ENCODE results near the gene NXT1. TPM values are rescaled to one million over a fixed set of nuclear protein-coding genes. Genes with fewer than 3 reads are reported as not detected.
A peak's percentile ranks its signal among the peaks of the same experiment; 100 is the strongest.

Gene NXT1
- total and polyA plus RNA-seq, 2 of the 4 experiments (the other 2 are of a cell fraction): 23.6 to 25.5 TPM

GRCh38 chr20:23320317-23320716 is 30.3 kb upstream of the NXT1 start:
- Histone ChIP-seq H3K9me1 (ENCODE audit: insufficient read depth, low read length) (no peaks in the 10 kb centered on the region), H2BK5ac (ENCODE audit: low read depth, low read length, poor library complexity, severe bottlenecking) (no peak overlapping the region), H2AK9ac (replicated peaks; ENCODE audit: low read depth, low read length, poor library complexity) (no peak overlapping the region), H3K23ac (ENCODE audit: low read depth, low read length) (no peak overlapping the region), H2BK20ac (ENCODE audit: low read depth, low read length) (no peak overlapping the region), H3K56ac (ENCODE audit: extremely low read depth, insufficient read depth, low read length) (no peak overlapping the region), H2AFZ (replicated peaks; ENCODE audit: low read length, poor library complexity) (no peak overlapping the region), H3K4ac (ENCODE audit: low read depth, low read length) (no peak overlapping the region), H3K4me2 (ENCODE audit: low read depth, low read length) (no peak overlapping the region), H3K4me1 (ENCODE audit: control insufficient read depth, insufficient read depth, low read length) (no peaks in the 10 kb centered on the region), H3K79me1 (ENCODE audit: low read depth in 1 of 2, low read length in 2 of 2) (no peaks in the 10 kb centered on the region), H2BK120ac (ENCODE audit: low read depth, low read length) (no peak overlapping the region), H3K36me3 (ENCODE audit: control insufficient read depth, insufficient read depth, low read length) (no peaks in the 10 kb centered on the region), H4K5ac (ENCODE audit: low read depth, low read length) (no peak overlapping the region), H3K9ac (ENCODE audit: low read depth, low read length) (no peak overlapping the region), H3K4me3 (ENCODE audit: insufficient read depth, low read depth, low read length) (no peak overlapping the region), H4K91ac (ENCODE audit: insufficient read depth, low read depth, low read length) (no peak overlapping the region), H3K18ac (ENCODE audit: low read depth, low read length) (no peak overlapping the region), H4K20me1 (ENCODE audit: insufficient read depth, low read length) (no peaks in the 10 kb centered on the region), H2BK15ac (ENCODE audit: low read depth, low read length) (no peak overlapping the region), H2AK5ac (ENCODE audit: low read depth, low read length) (no peak overlapping the region), H3K27me3 (ENCODE audit: control insufficient read depth, insufficient read depth, low read length) (peaks cover 7% of the 10 kb centered on the region), H3K14ac (replicated peaks; ENCODE audit: low read depth, low read length) (no peak overlapping the region), H3K9me3 (ENCODE audit: control insufficient read depth, insufficient read depth, low read length) (no peaks in the 10 kb centered on the region), H4K8ac (ENCODE audit: low read depth in 2 of 2, low read length in 2 of 2) (no peak overlapping the region), H3K27ac (ENCODE audit: insufficient read depth, low read length) (no peak overlapping the region)
- POLR2A ChIA-PET (ENCODE audit: unreplicated experiment): no interaction called here
- intact Hi-C loops (cut with micrococcal nuclease) (no loop called here), in situ Hi-C loops (cut with MboI; ENCODE audit: low sequenced_read_pairs) (no loop called here), dilution Hi-C loops (cut with HindIII; ENCODE audit: low sequenced_read_pairs, unreplicated experiment) (no loop called here)
- TF ChIP-seq MAZ (IDR thresholded peaks at IDR 0.05; ENCODE audit: borderline replicate concordance, low read depth, low read length): no peak
- TF ChIP-seq CTCF (conservative IDR thresholded peaks at IDR 0.05; ENCODE audit: low read depth, low read length): peak; percentile 35
- TF ChIP-seq FOS (IDR thresholded peaks at IDR 0.05; ENCODE audit: low read depth, low read length): no peak
- peak; percentile 35; the same call in 1 of the 2 replicates for TF ChIP-seq SMC3 (IDR thresholded peaks at IDR 0.05; ENCODE audit: low read depth, low read length)
- TF ChIP-seq NFE2L2 (IDR thresholded peaks at IDR 0.05; ENCODE audit: low read depth, low read length): no peak
- TF ChIP-seq POLR2A (IDR thresholded peaks at IDR 0.05; ENCODE audit: low read depth, low read length): no peak
- TF ChIP-seq USF2 (IDR thresholded peaks at IDR 0.05; ENCODE audit: low read depth, low read length): no peak
- peak; percentile 42 for TF ChIP-seq RAD21 (IDR thresholded peaks at IDR 0.05; ENCODE audit: low read length)
- DNase-seq (peak; percentile 17), ATAC-seq (ENCODE audit: low read depth) (no peak)
- 100% methylated on average over 1 of the region's 8 CpGs; no CpG with 5 or more reads in 1 of the 2 experiments for WGBS, 2 experiments (ENCODE audit: extremely low coverage in 2 of 2, insufficient read length in 1 of 2)
- CTCF ChIA-PET: interaction anchor here (0.6 kb wide), 1 partner anchor 253 kb away, joined by 3 read pairs; no protein-coding TSS in a partner anchor
- no TSS peak for BruUV-seq (replicated peaks)

Measured in IMR-90 (cell line).